T47D (cell line): Measurements from ENCODE around the gene PLBD2.

ENCODE experiments used
- DNase-seq, 2 experiments: peaks; one replicate each; pipeline versions ENCODE4 v3.0.0 to v3.0.0-alpha.2; 2011 to 2012; ENCODE audit warnings: low read depth in 1 of 2, low spot score in 1 of 2
- JUND ChIP-seq: IDR thresholded peaks from 2 replicates; pipeline ENCODE4 v1.6.1; 2012; ENCODE audit warnings: low read depth
- in situ Hi-C: cut with HindIII; loops from 2 replicates; pipeline ENCODE4 v1.10.0; 2016; ENCODE audit warnings: low sequenced_read_pairs, low pct_unique_long_range_greater_than_20kb

Gene PLBD2

DNA sequence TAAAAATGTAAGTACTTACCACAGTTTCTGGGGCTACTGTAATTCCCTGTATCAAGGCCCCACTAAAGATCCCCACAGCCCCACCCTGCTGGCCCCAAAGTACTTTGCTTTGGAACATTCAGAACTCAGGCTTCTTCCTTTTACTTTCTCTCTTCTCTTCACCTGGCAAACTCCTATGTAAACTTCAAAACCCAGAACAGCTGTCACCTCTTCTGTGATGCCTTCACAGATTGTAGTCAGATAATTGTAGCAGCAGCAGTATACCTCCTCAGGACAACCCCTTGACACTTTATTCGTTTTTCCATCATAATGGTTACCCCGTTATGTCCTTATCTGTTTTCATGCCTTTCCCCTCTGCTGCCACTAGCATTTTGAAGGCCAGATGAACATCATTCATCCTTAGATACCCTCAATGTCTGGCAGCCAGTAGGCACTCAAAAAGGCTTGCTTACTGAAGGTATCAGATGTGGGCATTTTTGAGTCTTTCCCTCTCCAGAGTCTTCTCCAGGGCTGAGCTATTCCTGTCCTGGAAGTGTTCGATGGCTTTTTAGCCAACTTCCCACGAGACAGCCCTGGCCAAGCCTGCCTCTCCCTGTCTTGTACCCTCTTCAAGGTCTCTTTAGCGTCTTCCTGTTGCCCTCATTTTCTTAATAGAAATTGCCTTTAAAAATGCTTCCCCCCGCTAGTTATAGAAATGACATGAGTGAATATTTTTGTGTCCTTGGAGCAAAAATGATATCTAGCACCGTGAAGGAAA is 7.4 kb downstream of the PLBD2 start:
- no peak for DNase-seq
- no peak for TF ChIP-seq JUND
- in situ Hi-C loops, result no loop called here

DNA sequence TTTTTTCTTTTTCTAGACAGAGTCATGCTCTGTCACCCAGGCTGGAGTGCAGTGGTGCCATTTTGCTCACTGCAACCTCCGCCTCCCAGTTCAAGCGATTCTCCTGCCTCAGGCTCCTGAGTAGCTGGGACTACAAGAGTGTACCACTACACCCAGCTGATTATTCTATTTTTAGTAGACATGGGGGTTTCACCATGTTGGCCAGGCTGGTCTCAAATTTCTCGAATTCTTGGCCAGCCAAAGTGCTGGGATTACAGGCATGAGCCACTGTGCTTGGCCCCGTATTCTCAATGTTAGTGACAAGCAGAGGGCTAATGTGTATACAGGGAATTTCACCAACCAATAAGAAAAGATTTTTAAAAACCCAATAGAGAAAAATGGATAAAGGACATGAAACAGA is 8.4 kb downstream of the PLBD2 start:
- DNase-seq, result no peak
- no peak for TF ChIP-seq JUND
- in situ Hi-C loops, result no loop called here

DNA sequence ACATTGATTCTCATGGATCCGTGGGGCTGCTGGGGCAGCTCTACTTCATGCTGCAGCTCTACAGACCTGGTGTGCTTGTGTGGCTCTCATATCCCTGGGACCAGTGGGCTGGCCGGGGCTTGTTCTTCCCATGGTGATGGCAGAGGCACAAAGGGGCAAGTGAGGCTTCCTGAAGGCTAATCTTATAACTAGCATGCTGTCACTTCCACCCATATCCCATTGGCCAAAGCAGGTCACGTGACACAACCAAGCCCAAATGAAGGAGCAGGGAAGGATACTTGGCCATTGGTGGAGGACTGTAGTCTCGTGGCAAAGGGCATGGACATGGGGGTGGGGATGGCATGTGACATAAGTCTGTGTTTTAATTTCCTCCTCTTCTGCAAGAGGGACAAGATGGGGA is 9.9 kb downstream of the PLBD2 start:
- no peak for TF ChIP-seq JUND
- DNase-seq, result no peak
- in situ Hi-C loops, result no loop called here

DNA sequence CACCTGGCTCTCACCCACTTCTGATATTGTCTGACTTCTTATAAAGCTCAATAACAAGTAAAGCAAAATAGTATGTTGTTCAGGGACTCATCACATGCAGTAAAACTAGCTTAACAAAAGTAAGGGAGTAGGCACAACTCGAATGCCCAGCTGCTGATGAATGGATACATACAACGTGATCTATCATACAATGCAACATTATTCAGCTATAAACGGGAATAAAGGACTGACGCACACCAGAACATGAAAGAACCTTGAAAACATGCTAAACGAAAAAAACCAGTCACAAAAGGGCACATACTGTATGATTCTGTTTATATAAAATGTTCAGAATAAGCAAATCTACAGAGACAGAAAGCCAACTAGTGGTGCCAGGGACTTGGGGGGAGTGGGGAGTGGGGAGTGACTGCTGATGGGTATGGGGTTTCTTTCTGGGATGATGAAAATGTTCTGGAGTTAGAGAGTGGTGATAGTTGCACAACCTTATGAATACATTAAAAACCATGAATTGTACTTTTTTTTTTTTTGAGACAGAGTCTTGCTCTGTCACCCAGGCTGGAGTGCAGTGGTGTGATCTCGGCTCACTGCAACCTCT is 11.1 kb downstream of the PLBD2 start:
- no peak for DNase-seq
- in situ Hi-C loops, result no loop called here
- no peak for TF ChIP-seq JUND

DNA sequence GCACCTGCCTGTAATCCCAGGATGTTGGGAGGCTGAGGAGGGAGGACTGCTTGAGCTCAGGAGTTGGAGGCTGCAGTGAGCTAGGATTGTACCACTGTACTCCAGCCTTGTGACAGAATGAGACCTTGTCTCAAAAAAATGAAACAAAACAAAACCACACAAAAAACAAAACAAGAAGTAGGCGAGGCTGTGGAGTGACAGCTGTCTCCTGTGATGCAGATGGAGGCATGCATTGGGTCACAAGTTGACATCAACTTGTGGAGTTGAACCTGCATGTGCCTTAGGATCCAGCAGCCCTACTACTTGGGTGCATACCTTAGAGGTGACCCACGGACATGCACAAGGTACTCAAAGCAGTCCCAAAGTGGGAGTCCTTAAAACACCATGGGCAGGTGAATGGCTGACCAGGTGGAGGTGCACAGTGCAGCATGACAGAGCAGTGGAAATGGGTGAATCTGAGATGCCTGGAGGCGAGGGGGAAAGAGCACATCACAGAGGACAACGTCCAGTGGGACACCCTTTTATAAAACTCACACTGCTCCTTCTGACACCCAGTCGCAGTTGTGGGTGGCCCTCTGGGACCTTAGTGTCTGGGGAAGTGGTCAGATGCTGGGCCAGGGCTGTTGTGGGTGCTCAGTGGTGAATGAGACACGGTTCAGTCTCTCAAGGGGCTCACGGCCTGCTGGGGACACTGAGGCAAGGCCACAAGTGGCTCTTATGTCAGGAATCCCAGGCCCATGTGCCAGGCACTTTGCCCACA is 12.7 kb downstream of the PLBD2 start:
- in situ Hi-C loops, result no loop called here
- TF ChIP-seq JUND, result no peak

DNA sequence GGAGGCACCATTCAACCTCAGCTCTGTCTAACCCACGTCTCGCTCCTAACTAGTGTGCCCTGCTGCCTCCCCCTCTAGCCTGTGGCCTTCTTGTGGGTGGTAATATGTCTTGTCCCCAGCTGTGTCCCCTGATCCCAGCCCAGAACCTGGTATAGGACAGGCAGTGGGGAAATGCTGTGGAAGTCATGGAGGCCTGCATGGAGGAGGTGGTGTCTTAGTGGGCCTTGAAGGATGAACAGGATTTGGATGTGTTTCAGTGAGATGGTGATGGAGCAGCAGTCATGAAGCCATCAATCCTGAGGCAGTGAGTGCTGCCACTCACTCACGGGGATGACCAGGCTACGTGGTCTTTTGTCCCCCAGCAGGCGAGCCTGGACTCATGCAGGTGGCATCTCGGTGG is 13.4 kb downstream of the PLBD2 start:
- DNase-seq, result no peak
- TF ChIP-seq JUND, result no peak
- in situ Hi-C loops, result no loop called here

More for the DNA sequence above, 12.7 kb downstream of the PLBD2 start:
- DNase-seq, result no peak

DNA sequence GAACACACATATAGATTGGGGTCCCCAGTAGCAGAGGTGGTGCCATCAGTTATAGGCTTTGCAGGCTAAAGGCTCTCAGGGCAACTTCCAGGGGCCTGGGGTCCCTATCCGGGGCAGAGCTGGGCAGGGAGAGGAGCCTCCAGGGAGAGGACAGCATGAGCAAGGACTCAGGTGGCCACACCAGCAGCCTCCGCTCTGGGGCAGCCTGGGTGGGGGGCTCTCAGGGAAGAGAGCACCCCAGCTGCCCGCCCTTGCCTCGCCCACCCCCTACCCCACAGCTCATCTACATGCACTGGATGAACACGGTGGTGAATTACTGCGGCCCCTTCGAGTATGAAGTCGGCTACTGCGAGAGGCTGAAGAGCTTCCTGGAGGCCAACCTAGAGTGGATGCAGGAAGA is 14.0 kb downstream of the PLBD2 start:
- TF ChIP-seq JUND, result no peak
- in situ Hi-C loops, result no loop called here
- DNase-seq, result no peak

DNA sequence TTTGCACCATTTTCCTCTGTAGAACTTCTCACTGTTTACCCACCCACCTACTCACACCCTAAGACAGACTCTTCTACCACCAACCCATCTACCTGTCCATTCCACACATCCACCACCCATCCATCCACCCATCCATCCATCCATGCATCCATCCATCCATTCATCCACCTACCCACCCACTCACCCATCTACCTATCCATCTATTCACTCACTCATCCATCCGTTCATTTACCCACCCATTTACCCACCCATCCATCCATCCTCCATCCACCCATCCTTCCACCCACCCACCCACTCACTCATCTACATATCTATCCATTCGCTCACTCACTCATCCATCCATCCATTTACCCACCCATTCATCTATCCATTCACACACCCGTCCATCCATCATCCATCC is 15.1 kb downstream of the PLBD2 start:
- no peak for DNase-seq
- no peak for TF ChIP-seq JUND
- in situ Hi-C loops, result no loop called here

DNA sequence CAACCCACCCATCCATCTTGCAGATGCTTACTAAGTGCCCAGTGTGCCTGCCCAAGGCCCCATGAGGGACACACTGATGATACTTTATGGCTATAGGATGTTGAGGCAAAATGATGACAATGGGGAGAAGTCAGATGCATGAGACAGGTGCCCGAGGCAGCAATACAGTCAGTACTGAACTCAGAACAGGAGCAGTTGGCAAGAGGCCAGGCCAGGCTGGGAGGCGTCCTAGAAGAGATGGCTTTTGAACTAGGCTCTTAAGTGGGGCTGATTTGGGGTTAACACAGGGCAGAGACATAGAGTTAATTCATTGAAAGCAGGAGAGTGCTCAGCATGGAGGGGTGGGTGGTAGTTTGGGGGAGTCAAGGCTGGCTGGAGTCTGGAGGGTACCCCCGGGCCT is 15.6 kb downstream of the PLBD2 start:
- in situ Hi-C loops, result no loop called here
- DNase-seq, result no peak
- TF ChIP-seq JUND, result no peak

DNA sequence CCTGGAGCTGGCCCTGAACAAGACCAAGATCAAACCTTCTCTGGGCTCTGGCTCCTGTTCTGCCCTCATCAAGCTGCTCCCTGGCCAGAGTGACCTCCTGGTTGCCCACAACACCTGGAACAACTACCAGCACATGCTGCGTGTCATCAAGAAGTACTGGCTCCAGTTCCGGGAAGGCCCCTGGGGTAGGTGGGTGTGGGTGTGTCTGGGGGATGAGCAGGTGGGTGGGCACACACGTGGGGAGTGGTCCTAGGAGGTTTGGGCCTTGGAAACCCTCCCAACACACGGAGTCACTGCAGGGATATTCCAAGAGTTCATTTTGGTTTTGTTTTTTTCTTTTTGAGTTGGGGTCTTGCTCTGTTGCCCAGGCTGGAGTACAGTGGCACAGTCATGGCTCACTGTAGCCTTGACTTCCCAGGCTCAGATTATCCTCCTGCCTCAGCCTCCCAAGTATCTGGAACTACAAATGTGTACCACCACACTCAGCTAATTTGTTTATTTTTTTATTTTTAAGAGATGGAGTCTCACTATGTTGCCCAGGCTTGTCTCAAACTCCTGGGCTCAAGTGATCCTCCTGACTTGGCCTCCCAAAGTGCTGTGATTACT is 16.5 kb downstream of the PLBD2 start:
- no peak for TF ChIP-seq JUND
- in situ Hi-C loops, result no loop called here
- no peak for DNase-seq

DNA sequence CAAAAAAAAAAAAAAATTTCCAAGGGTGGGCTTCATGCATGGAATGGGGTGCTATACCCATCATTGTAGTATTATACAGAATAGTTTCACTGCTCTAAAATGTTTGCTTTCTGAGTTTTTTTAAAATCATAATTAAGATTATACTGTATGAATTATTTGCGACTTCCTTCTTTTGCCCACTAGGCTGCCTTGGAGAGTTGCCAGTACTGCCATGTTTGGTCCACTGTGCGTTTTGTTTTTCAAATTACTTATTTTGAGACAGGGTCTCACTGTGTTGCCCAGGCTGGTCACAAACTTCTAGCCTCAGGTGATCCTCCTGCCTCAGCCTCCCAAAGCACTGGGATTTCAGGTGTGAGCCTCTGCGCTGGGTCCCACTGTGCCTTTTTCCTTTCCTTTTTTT is 19.9 kb downstream of the PLBD2 start:
- TF ChIP-seq JUND, result no peak
- in situ Hi-C loops, result no loop called here
- DNase-seq, result no peak

DNA sequence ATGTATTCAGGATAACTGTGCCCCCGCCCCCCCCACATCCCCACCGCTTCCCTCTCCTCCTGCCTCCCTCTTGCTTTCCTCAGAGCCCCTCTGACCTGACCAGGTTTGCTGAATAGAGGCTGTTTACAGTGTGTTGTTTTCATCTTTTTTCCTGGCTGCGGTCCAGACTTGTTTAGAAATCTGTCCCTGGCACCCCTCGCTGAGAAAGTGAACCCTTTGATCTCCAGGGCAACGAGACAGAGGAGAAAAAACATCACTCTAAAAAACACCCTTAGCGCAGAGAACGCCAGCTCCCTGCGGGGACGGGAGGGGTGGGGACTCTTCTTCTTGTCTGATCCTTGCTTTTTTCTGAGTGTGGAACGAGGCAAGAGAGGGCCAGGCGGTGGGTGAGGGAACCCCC is 22.8 kb downstream of the PLBD2 start:
- no peak for TF ChIP-seq JUND
- DNase-seq, result no peak

DNA sequence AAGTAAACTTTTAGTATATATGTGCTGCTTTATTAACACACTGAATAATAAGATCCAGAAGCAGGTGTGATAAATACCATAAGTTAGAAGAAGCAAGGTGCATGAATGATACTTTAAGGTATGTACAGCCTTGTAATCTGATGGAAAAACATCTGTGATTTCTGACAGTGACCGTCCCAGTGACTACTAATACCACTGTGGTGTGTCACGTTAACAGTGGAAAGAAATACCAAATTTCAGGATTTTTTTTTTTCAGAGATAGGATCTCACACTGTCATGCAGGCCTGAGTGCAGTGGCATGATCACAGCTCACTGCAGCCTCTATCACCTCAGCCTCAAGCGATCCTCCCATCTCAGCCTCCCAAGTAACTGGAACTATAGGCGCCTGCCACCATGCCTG is 23.8 kb downstream of the PLBD2 start:
- no peak for DNase-seq
- in situ Hi-C loops, result no loop called here
- TF ChIP-seq JUND, result no peak

More for the DNA sequence above, 22.8 kb downstream of the PLBD2 start:
- in situ Hi-C loops, result no loop called here
